ENCODE data around the gene SMTN. TPM values are rescaled to one million over a fixed set of nuclear protein-coding genes. Genes with fewer than 3 reads are reported as not detected.

Gene SMTN
- total RNA-seq, 1 donor from 2014 or later: 47.2 TPM

GRCh38 chr22:31088233-31088986 is 7.3 kb downstream of the SMTN start:
- H3K27ac Mint-ChIP-seq (ENCODE audit: unreplicated experiment): no peak overlapping the region
- peaks cover 15% of the 10 kb centered on the region for H3K4me1 Mint-ChIP-seq (ENCODE audit: low read depth)
- no peak overlapping the region for H3K4me3 Mint-ChIP-seq (ENCODE audit: unreplicated experiment)
- no peaks in the 10 kb centered on the region for H3K9me3 Mint-ChIP-seq (ENCODE audit: low read depth)
- no peaks in the 10 kb centered on the region for H3K27me3 Mint-ChIP-seq (ENCODE audit: low read depth)
- no peak for TF ChIP-seq CTCF (IDR thresholded peaks at IDR 0.05)
- no peak for DNase-seq (ENCODE audit: low spot score)
- peaks cover 6% of the 10 kb centered on the region for H3K36me3 Mint-ChIP-seq (ENCODE audit: low read depth)

GRCh38 chr22:31089160-31090100 is 8.3 kb downstream of the SMTN start:
- H3K9me3 Mint-ChIP-seq (ENCODE audit: low read depth): no peaks in the 10 kb centered on the region
- H3K27me3 Mint-ChIP-seq (ENCODE audit: low read depth): no peaks in the 10 kb centered on the region
- TF ChIP-seq CTCF (IDR thresholded peaks at IDR 0.05): peak; percentile 84
- H3K4me3 Mint-ChIP-seq (ENCODE audit: unreplicated experiment): no peak overlapping the region
- peaks cover 6% of the 10 kb centered on the region for H3K36me3 Mint-ChIP-seq (ENCODE audit: low read depth)
- peaks cover 5% of the 10 kb centered on the region for H3K4me1 Mint-ChIP-seq (ENCODE audit: low read depth)
- no peak for DNase-seq (ENCODE audit: low spot score)
- H3K27ac Mint-ChIP-seq (ENCODE audit: unreplicated experiment): no peak overlapping the region

GRCh38 chr22:31090217-31091085 is 9.3 kb downstream of the SMTN start:
- peak overlapping the region; percentile 41 for H3K27ac Mint-ChIP-seq (ENCODE audit: unreplicated experiment)
- H3K4me1 Mint-ChIP-seq (ENCODE audit: low read depth): peaks cover under 1% of the 10 kb centered on the region
- peaks cover 11% of the 10 kb centered on the region for H3K36me3 Mint-ChIP-seq (ENCODE audit: low read depth)
- TF ChIP-seq CTCF (IDR thresholded peaks at IDR 0.05): no peak
- DNase-seq (ENCODE audit: low spot score): no peak
- H3K4me3 Mint-ChIP-seq (ENCODE audit: unreplicated experiment): no peak overlapping the region
- no peaks in the 10 kb centered on the region for H3K27me3 Mint-ChIP-seq (ENCODE audit: low read depth)
- H3K9me3 Mint-ChIP-seq (ENCODE audit: low read depth): no peaks in the 10 kb centered on the region

GRCh38 chr22:31091106-31091975 is 10.2 kb downstream of the SMTN start:
- no peak for DNase-seq (ENCODE audit: low spot score)
- Mint-ChIP-seq H3K4me3 (ENCODE audit: unreplicated experiment) (no peak overlapping the region), H3K36me3 (ENCODE audit: low read depth) (peaks cover 19% of the 10 kb centered on the region), H3K4me1 (ENCODE audit: low read depth) (no peaks in the 10 kb centered on the region), H3K27ac (ENCODE audit: unreplicated experiment) (no peak overlapping the region), H3K9me3 (ENCODE audit: low read depth) (no peaks in the 10 kb centered on the region), H3K27me3 (ENCODE audit: low read depth) (no peaks in the 10 kb centered on the region)
- no peak for TF ChIP-seq CTCF (IDR thresholded peaks at IDR 0.05)
